CD4-positive, alpha-beta T cell treated with Interleukin-15 for 4 hours (primary cell): ENCODE data around the gene PFDN4.

ENCODE experiments used
- DNase-seq: peaks from one replicate; pipeline ENCODE4 v3.0.0-alpha.2; 2020; ENCODE audit warnings: low spot score

PFDN4 gene

GRCh38 chr20:54268941-54269340, 61.1 kb downstream of the PFDN4 start:
- no peak for DNase-seq
